Measurements from ENCODE around the gene IBA57.

The IBA57 gene

DNA sequence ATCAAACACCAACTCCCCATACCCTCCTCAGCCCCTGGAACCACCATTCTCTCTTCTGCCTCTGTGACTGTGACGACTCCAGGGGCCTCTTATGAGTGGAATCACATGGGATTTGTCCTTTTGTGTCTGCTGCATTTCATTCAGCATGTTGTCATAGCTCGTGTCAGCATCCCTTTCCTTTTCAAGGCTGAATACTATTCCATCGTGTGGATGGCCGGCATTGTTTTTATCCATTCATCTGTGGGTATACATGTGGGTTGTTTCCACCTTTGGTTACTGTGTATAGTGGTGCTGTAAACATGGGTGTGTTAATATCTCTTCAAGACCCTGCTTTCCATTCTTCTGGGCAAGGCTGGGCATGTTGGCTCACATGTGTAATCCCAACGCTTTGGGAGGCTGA is 25.2 kb downstream of the IBA57 start:
- DNase-seq (ENCODE audit: low spot score), result no peak

DNA sequence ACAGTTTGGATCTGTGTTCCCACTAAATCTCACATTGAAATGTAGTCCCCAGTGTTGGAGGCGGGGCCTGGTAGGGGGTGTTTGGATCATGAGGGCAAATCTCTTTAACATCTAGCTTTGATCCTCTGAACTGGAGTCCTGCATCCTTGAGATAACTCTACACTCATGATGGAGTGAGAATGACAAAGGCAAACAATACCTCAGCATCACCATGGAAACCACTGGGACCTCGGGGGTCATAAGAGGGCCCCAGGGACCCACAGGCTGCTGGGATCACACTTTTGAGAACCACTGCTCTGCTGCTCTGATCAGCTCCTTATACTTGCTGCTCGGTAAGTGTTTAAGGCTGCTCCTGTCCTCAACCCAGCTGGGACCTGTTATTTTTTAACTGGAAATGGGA is 28.8 kb downstream of the IBA57 start:
- DNase-seq (ENCODE audit: low spot score), result no peak

DNA sequence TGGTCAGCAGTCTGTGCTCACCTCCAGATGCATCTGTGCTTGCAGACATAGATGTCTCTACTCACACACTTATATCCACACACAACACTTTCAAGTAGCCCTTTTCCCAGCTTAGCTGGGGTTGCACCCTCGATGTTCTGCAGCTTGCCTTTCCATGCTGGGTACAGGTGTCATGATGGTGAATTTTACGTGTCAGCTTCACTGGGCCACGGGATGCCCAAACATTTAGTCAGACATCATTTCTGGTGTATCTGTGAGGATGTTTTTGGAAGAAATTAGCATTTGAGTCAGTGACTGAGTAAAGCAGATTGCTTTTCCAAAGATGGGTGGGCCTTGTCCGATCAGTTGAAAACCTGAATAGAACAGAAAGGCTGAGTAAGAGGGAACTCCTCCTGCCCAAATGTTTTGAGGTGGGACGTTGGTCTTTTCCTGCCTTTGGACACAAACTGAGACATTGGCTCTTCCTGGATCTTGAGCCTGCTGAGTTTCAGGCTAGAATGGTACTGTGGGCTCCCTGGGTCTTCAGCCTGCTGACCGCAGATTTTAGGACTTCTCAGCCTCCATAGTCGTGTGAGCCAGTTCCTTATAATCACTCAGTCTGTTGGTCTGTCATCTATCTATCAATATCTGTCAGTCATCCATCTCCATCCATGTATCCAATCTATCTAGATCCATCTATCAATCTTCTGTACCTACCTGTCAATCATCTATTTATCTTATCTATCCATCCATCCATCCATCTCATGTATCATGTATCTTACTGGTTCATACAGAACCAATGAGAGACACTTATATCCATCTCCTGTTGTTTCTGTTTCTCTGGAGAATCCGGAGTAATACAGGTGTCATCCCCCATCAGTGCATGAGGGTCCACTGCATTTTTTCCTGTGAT is 29.6 kb downstream of the IBA57 start:
- no peak for DNase-seq (ENCODE audit: low spot score)

DNA sequence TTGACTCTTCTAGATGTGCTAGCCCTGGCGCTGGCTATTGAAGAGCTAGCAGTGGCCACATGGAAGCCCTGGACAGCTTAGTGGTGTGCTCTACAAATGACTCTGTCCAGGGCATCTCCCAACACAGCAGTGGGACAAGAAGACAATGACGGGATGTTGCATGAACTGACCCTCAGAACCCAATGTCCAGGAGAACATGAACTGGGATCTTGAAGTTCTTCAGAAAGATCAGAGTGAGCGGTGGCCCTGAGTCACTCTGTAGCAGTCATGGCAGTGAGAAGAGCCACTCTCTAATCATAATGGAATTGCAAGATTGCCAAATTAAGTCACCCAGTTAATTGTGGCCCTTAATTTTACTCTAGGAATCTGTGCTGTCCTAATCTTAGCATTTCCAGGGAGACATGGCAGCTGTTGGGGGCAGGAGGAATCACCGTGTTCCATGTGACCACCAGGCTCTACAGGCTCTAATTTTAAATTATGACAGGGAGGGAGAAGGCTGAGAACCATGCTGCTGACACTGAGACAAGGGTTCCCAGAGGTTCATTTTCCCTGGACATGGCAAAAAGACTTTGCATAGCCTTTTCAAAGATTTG is 32.0 kb downstream of the IBA57 start:
- DNase-seq (ENCODE audit: low spot score), result no peak

DNA sequence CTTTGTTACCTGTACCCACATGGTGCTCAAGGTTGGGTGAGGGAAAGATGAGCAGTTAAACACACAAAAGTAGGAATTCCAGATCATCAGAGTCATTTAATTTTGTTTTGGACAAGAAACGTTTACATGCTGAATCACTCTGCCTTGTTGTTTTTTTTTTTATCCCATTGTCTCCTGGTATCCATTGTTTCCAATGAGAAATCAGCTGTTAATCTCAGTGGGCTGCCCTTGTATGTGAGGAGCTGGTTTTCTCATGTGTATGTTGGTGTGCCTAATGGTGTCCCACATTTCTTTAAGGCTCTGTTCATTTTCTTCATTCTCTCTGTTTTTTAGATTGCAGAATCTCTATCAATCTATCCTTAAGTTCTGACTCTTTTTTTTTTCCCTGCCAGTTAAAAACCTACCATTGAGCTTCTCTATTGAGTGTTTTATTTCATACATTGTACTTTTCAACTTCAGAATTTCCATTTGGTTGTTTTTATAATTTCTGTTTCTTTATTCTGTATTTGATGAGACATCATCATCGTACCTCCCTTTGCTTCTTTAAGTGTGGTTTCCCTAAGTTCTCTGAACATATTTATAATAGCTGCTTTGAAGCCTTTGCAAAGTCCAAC is 33.5 kb downstream of the IBA57 start:
- no peak for DNase-seq (ENCODE audit: low spot score)

DNA sequence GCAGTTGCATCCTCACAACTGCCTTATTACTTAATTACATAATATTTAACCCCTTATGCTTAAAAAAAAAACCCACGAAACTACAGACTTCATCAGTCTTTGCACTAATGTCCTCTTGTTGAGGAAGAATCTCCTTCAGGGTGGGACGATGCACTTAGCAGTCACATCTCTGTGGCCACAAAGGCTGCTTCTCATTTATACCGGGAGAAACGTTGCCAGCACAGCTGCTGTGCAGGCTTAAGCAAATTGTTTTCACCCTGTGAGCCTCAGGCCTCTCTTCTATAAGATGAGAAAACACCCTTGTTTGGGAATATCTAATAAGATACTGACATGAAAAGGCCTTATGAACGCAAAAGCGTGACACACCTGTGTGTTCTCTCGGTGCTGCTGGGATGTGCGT is 39.4 kb downstream of the IBA57 start:
- no peak for DNase-seq (ENCODE audit: low spot score)

DNA sequence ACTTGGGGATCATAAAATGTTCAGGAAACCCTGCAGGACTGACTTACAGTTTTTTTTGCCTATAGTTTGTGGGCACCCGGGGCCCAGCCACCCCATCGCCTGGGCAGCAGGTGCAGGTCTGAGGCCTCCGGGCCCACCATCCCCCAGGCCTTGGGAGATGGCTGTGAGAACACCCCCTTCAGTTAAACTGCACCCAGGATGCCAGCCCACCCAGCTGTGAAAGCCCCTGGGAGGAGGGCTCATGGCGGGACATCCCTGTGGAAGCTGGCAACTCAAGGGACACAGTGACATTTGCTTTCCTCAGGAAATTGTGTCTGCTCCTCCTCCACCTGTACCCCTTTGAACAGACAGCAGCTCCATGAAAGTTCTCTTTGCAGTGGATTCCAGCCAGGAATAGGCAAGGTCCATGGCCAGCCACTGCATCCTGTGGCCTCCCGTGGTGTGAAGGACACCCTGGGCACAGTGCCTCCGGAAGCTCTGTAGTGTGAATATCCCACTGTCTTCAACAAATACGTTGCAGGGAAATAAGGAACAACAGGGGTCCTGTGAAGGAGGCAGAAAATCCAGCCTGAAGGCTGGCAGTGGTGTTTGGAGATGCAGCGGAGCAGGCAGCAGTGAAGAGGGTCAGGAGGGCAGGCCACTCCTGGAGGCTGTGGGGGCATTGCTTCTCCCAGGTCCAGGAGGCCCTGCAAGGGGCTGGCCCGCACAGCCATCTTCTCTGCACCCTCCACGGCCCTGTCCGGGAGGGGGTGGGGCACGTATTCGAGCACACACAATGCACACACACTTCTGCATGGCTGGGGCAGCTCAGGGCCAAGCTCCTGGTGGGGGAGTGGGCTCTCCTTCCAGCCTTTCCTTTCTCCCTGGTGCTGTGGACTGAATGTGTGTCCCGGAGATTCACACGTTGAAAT is 40.2 kb downstream of the IBA57 start:
- DNase-seq (ENCODE audit: low spot score), result no peak

DNA sequence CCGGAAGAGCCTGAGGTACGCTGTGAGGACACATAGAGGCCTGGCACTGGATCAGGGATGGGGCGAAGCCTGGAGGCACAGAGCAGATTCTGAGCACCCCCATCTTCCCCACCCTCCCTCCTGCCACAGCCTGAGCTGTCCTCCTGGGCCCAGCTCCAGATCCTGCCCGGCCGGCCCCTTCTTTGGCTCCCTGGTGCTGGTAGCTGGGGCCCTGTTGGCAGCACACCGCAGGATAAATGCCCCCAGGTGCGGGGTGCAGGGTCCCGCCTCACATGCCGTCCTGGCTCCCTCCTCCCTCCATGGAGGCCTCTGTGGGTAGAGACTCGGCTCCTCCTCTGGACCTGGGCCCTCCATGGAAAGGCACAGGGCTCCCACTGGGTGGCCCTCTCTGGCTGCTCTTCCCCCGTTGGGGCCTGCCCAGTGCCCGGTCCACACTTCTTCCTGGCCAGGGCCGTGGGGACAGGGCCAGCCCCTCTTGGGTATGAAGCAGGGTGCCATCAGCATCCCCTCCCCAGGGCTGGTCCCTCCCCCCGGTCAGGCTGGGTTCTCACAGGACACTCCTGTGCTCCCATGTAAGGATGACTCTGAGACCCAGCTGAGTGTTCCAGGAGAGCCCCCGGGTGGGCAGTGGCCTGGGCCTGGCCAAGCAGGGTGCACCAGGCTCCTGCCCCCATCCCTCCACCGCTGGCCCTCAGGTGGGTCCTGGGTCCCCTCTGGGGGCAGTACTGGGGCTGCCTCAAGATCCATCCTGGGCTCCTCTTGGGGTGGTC is 41.2 kb downstream of the IBA57 start:
- no peak for DNase-seq (ENCODE audit: low spot score)

DNA sequence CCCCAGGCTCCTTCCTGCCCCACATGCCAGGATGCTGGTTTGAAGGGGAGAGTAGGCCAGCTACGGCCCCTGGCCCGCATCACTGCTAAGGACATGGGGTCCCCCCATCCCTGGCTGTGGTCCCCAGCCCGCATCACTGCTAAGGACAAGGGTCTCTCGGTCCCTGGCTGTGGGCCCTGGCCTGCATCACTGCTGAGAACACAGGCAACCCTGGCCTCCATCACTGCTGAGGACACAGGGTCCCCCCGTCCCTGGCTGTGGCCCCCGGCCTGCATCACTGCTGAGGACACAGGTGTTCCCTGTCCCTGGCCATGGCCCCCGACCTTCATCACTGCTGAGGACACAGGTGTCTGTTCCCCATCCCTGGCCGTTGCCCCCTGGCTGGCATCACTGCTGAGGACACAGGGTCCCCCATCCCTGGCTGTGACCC is 41.8 kb downstream of the IBA57 start:
- DNase-seq (ENCODE audit: low spot score), result no peak

DNA sequence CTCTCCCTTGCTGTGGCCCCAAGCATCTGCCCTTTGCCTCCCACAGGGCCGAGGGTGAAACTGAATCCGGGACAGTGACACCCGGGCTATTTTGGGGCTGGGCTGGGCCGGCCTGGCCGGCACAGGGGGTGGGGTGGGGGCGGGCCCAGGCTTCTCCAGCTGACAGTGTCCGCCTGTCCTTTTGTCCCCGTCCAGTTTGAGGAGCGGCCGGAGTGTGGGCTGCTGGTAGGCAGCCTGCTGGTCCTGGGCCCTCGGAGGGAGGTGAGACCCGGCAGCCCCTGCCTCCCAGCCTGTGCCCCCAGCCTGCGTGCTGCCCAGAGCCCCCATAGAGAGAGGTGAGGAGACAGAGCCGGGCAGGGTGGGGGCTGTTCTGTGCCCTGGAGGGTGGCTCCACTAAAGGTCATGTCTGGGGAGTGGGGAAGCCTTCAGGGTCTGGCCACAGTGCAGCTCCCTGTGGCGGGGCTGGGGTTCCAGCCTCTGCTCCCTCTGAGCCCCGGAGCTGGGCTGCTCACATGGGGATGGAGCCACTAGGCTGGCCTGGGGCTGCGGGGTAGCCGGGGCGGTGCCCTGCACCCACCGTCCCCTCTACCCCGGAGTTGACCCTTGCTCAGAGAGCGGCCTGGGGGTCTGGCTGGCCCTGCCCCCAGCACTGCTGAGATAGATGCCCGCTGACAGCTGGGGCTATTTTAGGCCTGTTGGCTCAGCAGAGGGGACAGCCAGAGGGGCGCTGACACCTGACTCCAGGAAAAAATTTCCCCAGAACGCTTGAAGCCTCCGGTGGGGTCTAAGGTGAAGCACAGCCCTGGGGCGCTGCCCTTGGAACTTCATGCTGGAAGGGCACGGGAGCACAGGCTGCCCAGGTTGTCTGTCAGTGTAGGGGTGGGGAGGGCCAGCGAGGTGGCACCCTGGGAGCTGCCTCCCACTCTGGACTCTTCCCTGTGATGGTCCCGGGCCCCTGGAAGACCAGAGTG is 42.5 kb downstream of the IBA57 start, which contains the start of gene OBSCN:
OBSCN (plus strand) TSS at position 194 of the 971 bp plus-strand sequence. CDS start 3,740 bp downstream, outside the sequence.
- DNase-seq (ENCODE audit: low spot score), result no peak

DNA sequence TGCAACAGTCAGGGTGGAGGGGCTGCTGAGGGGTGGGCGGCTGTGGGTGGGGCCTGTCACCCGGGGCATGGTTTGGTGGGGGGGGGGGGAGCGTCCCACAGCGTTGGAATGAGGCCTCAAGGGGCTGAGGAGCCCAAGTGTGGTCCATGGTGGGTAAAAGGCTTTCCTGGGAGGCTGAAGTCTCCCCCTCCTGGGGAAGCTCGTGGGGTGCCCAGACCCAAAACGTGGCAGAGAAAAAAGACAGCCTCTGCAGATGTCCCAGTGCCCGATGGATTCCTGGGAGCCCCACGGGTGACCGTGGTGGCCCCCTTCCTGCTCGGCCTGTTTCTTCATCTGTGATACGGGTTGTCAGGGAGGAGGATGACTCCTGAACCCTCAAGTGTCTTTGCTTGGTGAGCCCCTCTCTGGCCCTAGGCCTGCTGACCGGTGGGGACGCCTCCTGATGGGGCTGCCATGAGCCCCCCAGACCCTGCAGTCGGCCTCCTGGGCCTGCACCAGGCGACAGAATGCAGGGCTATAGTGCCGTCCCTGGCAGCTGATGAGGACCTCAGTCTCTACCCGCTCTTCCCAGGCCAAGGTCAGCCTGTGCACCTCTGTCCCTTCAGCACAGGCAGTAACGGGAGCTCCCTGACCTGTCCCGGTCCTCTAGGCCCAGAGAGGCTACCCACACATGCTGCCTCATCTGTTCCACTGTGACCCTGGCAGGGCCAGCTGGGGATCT is 43.4 kb downstream of the IBA57 start:
- no peak for DNase-seq (ENCODE audit: low spot score)

DNA sequence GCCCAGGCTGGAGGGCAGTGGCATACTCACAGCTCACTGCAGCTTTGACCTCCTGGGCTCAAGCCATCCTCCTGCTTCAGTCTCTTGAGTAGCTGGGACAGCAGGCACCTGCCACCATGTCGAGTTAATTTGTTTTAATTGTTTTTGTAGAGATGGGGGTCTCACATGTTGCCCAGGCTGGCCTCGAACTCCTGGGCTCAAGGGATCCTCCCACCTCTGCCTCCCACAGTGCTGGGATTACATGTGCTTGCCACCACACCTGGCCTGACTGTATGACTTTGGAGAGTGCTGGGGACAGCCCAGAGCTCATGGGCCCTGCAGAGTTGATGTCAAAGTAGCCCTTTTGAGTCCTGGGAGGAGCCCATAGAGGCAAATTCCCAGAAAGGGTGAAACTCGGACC is 44.1 kb downstream of the IBA57 start:
- DNase-seq (ENCODE audit: low spot score), result no peak

DNA sequence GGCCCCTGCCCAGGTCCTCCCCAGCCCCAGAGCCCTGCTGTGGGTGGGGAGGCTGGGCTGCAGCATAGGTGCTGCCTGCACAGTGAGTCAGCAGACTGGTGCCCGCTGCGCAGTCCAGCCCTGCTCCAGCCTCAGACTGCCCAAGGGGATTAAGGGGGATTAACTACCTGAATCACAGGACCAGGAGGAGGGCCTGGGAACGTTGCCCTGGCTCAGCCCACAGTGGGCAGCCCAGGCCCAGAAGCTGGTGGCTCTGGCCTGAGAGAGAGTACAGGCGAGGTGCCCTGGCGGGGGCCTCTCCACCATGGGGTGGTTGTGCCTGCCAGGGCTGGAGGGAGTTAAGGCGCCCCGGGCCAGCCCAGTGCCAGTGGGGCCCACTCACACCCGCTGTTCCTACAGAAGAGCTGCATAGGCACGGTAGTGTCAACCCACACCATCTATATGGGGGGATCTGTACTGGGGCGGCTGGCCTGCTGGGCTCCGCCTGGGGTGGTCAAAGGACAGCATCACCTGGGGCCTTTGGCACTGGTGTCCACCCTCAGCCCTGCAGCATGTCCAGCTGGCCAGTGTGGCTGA is 44.6 kb downstream of the IBA57 start:
- no peak for DNase-seq (ENCODE audit: low spot score)

DNA sequence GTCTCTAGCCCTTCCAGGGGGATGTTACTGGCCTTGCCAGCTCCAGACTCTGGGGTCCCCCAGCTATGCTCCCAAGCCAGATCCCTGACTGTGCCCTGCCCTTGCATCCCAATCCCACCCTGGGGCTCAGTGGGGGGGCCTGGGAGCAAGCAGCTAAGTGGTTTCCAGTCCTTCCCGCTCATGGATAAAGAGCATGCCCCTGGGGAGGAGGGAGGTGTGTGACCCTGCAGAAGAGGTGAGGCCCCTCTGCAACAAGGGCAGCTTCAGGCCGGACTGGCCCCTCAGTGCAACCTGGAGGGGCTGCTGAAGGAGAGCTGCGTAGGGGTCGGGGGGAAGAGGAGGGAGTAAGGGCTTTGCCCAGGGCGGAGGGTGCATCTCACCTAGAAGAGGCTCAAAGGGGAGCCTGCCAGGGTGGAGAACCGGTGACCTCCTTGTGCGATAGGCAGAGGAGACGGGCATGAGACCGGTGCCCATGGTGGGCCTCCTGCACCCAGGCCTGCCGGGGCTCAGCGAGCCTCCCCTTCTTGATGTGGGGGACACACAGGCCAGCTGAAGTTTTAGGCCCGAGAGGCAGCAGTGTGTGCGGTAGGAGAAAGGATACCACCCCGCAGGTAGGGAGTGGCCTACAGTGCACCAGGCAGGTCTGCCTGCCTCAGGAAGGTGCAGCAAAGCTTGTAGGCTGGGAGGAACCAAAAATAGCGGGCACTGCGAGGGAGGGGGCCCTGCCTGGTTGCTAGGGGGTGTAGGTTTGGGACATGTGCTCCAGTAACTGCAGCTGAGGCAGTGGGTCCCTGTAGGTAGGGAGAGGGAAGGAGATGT is 45.3 kb downstream of the IBA57 start:
- DNase-seq (ENCODE audit: low spot score), result no peak

DNA sequence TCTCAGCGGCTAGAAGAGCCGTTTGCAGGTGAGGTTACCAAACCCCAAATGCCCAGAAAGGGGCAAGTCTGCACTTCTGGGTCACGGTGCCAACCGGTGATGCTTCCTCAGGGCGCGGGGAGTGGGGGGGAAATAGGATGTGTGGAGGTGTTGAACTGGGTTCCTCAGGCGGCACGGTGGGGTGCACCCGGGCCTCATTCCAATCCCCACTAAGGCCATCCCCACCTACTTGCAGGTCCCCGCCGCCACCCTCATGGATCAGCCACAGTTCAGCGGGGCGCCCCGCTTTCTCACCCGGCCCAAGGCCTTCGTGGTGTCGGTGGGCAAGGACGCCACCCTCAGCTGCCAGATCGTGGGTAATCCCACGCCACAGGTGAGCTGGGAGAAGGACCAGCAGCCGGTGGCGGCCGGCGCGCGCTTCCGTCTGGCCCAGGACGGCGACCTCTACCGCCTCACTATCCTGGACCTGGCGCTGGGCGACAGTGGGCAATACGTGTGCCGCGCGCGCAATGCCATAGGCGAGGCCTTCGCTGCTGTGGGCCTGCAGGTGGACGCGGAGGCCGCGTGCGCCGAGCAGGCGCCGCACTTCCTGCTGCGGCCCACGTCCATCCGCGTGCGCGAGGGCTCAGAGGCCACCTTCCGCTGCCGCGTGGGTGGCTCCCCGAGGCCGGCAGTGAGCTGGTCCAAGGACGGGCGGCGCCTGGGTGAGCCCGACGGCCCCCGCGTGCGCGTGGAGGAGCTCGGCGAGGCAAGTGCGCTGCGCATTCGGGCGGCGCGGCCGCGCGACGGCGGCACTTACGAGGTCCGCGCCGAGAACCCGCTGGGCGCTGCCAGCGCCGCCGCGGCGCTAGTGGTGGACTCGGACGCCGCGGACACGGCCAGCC is 46.2 kb downstream of the IBA57 start:
- no peak for DNase-seq (ENCODE audit: low spot score)

DNA sequence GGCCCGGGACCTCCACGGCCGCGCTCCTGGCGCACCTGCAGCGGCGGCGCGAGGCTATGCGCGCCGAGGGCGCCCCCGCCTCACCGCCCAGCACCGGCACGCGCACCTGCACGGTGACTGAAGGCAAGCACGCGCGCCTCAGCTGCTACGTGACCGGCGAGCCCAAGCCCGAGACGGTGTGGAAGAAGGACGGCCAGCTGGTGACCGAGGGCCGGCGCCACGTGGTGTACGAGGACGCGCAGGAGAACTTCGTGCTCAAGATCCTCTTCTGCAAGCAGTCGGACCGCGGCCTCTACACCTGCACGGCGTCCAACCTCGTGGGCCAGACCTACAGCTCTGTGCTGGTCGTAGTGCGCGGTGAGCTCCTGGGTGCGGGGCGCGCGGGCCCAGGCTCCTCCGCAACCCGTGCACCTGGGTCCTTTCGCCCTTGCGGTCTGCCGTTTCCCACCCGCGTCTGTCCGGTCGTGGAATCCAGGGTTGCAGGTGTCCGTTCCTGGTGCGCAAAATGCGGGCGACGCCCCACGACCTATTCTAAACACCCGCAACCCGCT is 46.9 kb downstream of the IBA57 start:
- no peak for DNase-seq (ENCODE audit: low spot score)
